H1 (cell line): ENCODE results near the gene GMEB2. TPM values are rescaled to one million over a fixed set of nuclear protein-coding genes. Genes with fewer than 3 reads are reported as not detected.
"Not testable (repeated sequence)": the region's sequence is repeated elsewhere in the genome, so short reads cannot be mapped to it uniquely, and the experiment has no call there.

Experiments used
- CTCF ChIA-PET: fragments of 300-600 bp; sonication (Branson Sonifier 250); formaldehyde crosslinking; loops from one replicate; lab custom pipeline; 2021; ENCODE audit not compliant: partially characterized antibody; lab: Charles Lee
- POLR2A ChIA-PET: fragments of 300-600 bp; sonication (Branson Sonifier 250); formaldehyde crosslinking; loops from one replicate; lab custom pipeline; 2021; ENCODE audit warnings: inconsistent platforms; ENCODE audit not compliant: partially characterized antibody; lab: Charles Lee
- DNase-seq, 2 experiments: peaks; one replicate each; pipeline versions ENCODE4 v3.0.0 to v3.0.0-alpha.2; 2010 to 2022; ENCODE audit warnings: low spot score in 2 of 2, low read depth in 1 of 2, mixed read lengths in 1 of 2
- FAIRE-seq: peaks from 2 replicates; lab custom pipeline; 2011; peaks lifted over from hg19 to GRCh38; lab: Jason Lieb, UNC
- H2AFZ ChIP-seq: 2 replicates; pipeline ENCODE4 v1.8.1; 2012; ENCODE audit warnings: low read length, inconsistent platforms
- H2AK5ac ChIP-seq: 2 replicates; pipeline ENCODE4 v1.6.1; 2013; ENCODE audit warnings: low read depth, low read length
- H2BK120ac ChIP-seq: replicated peaks from 2 replicates; pipeline ENCODE3; 2013; ENCODE audit warnings: low read depth, low read length, inconsistent platforms
- H2BK12ac ChIP-seq: 2 replicates; pipeline ENCODE4 v1.6.1; 2013; ENCODE audit warnings: low read depth, low read length
- H2BK15ac ChIP-seq: 2 replicates; pipeline ENCODE4 v1.6.1; 2013; ENCODE audit warnings: low read length
- H2BK20ac ChIP-seq: 2 replicates; pipeline ENCODE4 v1.6.1; 2013; ENCODE audit warnings: low read length
- H2BK5ac ChIP-seq: 2 replicates; pipeline ENCODE4 v1.6.1; 2013; ENCODE audit warnings: low read depth, low read length
- H3K14ac ChIP-seq: 2 replicates; pipeline ENCODE4 v1.6.1; 2013; ENCODE audit warnings: inconsistent platforms; ENCODE audit not compliant: insufficient read length
- H3K18ac ChIP-seq: 2 replicates; pipeline ENCODE4 v1.6.1; 2013; ENCODE audit warnings: low read length; ENCODE audit errors: extremely low read depth
- H3K23ac ChIP-seq: 2 replicates; pipeline ENCODE4 v1.6.1; 2013; ENCODE audit warnings: inconsistent platforms; ENCODE audit not compliant: insufficient read length
- H3K23me2 ChIP-seq: 2 replicates; pipeline ENCODE4 v1.6.1; 2013; ENCODE audit warnings: low read depth, low read length
- H3K27ac ChIP-seq: 2 replicates; pipeline ENCODE4 v1.6.1; 2011; ENCODE audit warnings: low read depth, low read length, inconsistent platforms
- H3K27me3 ChIP-seq, 4 experiments: replicated peaks in 1 of 4; 1 replicate in 1 of 4; 2 replicates in 3 of 4; pipeline versions ENCODE4 v1.6.1 to v1.8.1; 2011 to 2013; ENCODE audit warnings: low read length in 3 of 4, mild to moderate bottlenecking in 3 of 4, inconsistent platforms in 2 of 4, mixed read lengths in 2 of 4, moderate library complexity in 1 of 4; ENCODE audit not compliant: control insufficient read depth in 3 of 4, insufficient read depth in 3 of 4; ENCODE audit errors: extremely low read depth in 1 of 4
- H3K36me3 ChIP-seq, 4 experiments: 2 replicates each; pipeline versions ENCODE4 v1.6.1 to v1.8.1; 2011 to 2013; ENCODE audit warnings: mild to moderate bottlenecking in 4 of 4, low read length in 3 of 4, moderate library complexity in 2 of 4, control low read depth in 1 of 4, inconsistent platforms in 1 of 4; ENCODE audit not compliant: insufficient read depth in 4 of 4, control insufficient read depth in 2 of 4
- H3K4ac ChIP-seq: replicated peaks from 2 replicates; pipeline ENCODE3; 2013; ENCODE audit warnings: low read length, low read depth, mixed read lengths, inconsistent platforms; ENCODE audit not compliant: insufficient read length
- H3K4me1 ChIP-seq, 4 experiments: replicated peaks in 1 of 4; 1 replicate in 1 of 4; 2 replicates in 3 of 4; pipeline versions ENCODE4 v1.6.1 to v1.8.1; 2011 to 2013; ENCODE audit warnings: low read length in 3 of 4, inconsistent platforms in 2 of 4, mixed read lengths in 1 of 4; ENCODE audit not compliant: insufficient read depth in 4 of 4, control insufficient read depth in 3 of 4
- H3K4me2 ChIP-seq, 2 experiments: 2 replicates each; pipeline versions ENCODE4 v1.6.1 to v1.8.1; 2011 to 2013; ENCODE audit warnings: low read depth in 2 of 2, low read length in 2 of 2, control low read depth in 1 of 2, inconsistent platforms in 1 of 2, mild to moderate bottlenecking in 1 of 2; ENCODE audit not compliant: insufficient read depth in 1 of 2
- H3K4me3 ChIP-seq, 4 experiments: fragments of 200-600, 300-600 bp in 1 of 4; sonication (generic), shearing (Covaris generic), sonication (Bioruptor Twin) in 1 of 4; 2 replicates each; pipeline versions ENCODE4 v1.5.1 to v1.8.1; 2011 to 2016; ENCODE audit warnings: low read length in 4 of 4, low read depth in 3 of 4, control low read depth in 2 of 4, inconsistent platforms in 2 of 4, mild to moderate bottlenecking in 2 of 4, mixed read lengths in 1 of 4, moderate library complexity in 1 of 4; ENCODE audit not compliant: insufficient read depth in 2 of 4; ENCODE audit errors: extremely low read depth in 1 of 4
- H3K56ac ChIP-seq: replicated peaks from 2 replicates; pipeline ENCODE3; 2013; ENCODE audit warnings: low read depth, mild to moderate bottlenecking, mixed read lengths, low read length, inconsistent platforms; ENCODE audit not compliant: insufficient read length
- H3K79me1 ChIP-seq: 2 replicates; pipeline ENCODE4 v1.6.1; 2013; ENCODE audit warnings: low read depth, low read length, control low read depth
- H3K79me2 ChIP-seq, 2 experiments: 2 replicates each; pipeline versions ENCODE4 v1.6.1 to v1.8.1; 2012 to 2013; ENCODE audit warnings: low read length in 2 of 2, mild to moderate bottlenecking in 2 of 2, inconsistent platforms in 1 of 2; ENCODE audit not compliant: insufficient read depth in 2 of 2, control insufficient read depth in 1 of 2
- H3K9ac ChIP-seq, 4 experiments: replicated peaks in 1 of 4; 1 replicate in 1 of 4; 2 replicates in 3 of 4; pipeline versions ENCODE4 v1.6.1 to v1.8.1; 2011 to 2013; ENCODE audit warnings: low read depth in 3 of 4, low read length in 3 of 4, control low read depth in 2 of 4, mild to moderate bottlenecking in 2 of 4, moderate library complexity in 2 of 4, inconsistent platforms in 1 of 4; ENCODE audit errors: extremely low read depth in 1 of 4
- H3K9me3 ChIP-seq, 2 experiments: 2 replicates each; pipeline versions ENCODE4 v1.6.1 to v1.8.1; 2012 to 2013; ENCODE audit warnings: mild to moderate bottlenecking in 2 of 2, moderate library complexity in 2 of 2, control low read depth in 1 of 2, inconsistent platforms in 1 of 2, low read depth in 1 of 2, low read length in 1 of 2, mixed read lengths in 1 of 2; ENCODE audit not compliant: insufficient read depth in 2 of 2
- H4K20me1 ChIP-seq, 2 experiments: replicated peaks in 1 of 2; 2 replicates each; pipeline versions ENCODE3 to v1.8.1; 2011 to 2013; ENCODE audit warnings: inconsistent platforms in 2 of 2, low read length in 2 of 2, mild to moderate bottlenecking in 1 of 2; ENCODE audit not compliant: insufficient read depth in 2 of 2, control insufficient read depth in 1 of 2
- H4K5ac ChIP-seq: 2 replicates; pipeline ENCODE4 v1.6.1; 2013; ENCODE audit warnings: low read length, low read depth, mixed read lengths, inconsistent platforms; ENCODE audit not compliant: insufficient read length
- H4K8ac ChIP-seq: 2 replicates; pipeline ENCODE4 v1.8.0; 2013; ENCODE audit warnings: mild to moderate bottlenecking, moderate library complexity, low read length, inconsistent platforms; ENCODE audit not compliant: insufficient read depth; ENCODE audit errors: extremely low read depth
- H4K91ac ChIP-seq: replicated peaks from 2 replicates; pipeline ENCODE3; 2013; ENCODE audit warnings: low read length, mixed read lengths, inconsistent platforms; ENCODE audit not compliant: insufficient read length
- CTCF ChIP-seq, 3 experiments: IDR thresholded peaks; 1 replicate in 2 of 3; 2 replicates in 1 of 3; pipeline versions ENCODE4 v1.5.1 to v1.6.1; 2011; ENCODE audit warnings: low read length in 3 of 3, mild to moderate bottlenecking in 3 of 3, inconsistent platforms in 2 of 3, low read depth in 1 of 3, moderate library complexity in 1 of 3; ENCODE audit not compliant: insufficient read depth in 1 of 3; ENCODE audit errors: control extremely low read depth in 1 of 3
- RAD21 ChIP-seq, 2 experiments: IDR thresholded peaks in 1 of 2; conservative IDR thresholded peaks in 1 of 2; 2 replicates each; pipeline ENCODE4 v1.6.1; 2011; ENCODE audit warnings: low read depth in 2 of 2, low read length in 2 of 2, improper control_type of control experiment in 1 of 2, inconsistent platforms in 1 of 2, mild to moderate bottlenecking in 1 of 2, moderate library complexity in 1 of 2
- WGBS, 2 experiments: shearing (Covaris generic) in 1 of 2; methylation state at CpG; one replicate each; pipeline versions ENCODE4 v1.1.6 to v1.1.7; 2013 to 2015; ENCODE audit warnings: low lambda C conversion rate in 2 of 2, mixed read lengths in 2 of 2, inconsistent platforms in 1 of 2, low coverage in 1 of 2, missing lambda C conversion rate in 1 of 2; ENCODE audit not compliant: insufficient replicate concordance in 2 of 2, insufficient coverage in 1 of 2, insufficient read length in 1 of 2; ENCODE audit errors: extremely low coverage in 1 of 2, missing lambda C conversion rate in 1 of 2; 5-methylcytosine and 5-hydroxymethylcytosine counted together
- polyA plus RNA-seq, 7 experiments: library from polyadenylated mRNA; depleted of rRNA in 3 of 7; stranded (reverse) in 5 of 7; unstranded in 2 of 7; fragments of >200 nt in 5 of 7; fragments of 200-250 nt in 2 of 7; gene quantifications; 1 replicate in 5 of 7; 2 replicates in 1 of 7; 4 replicates in 1 of 7; pipeline versions ENCODE4 v1.2.1 to v1.2.3, GENCODE V29; 2011 to 2013; ENCODE audit warnings: missing spikeins in 2 of 7, mixed read lengths in 2 of 7
- total RNA-seq: library from RNA; stranded (reverse); fragmentation: NEBNext Ultra II Directional; extraction: Animal tissue kit (Norgen Biotek cat#: 25700); gene quantifications from 2 replicates; pipeline ENCODE4 v1.2.1, GENCODE V29; 2021

Gene GMEB2
- total and polyA plus RNA-seq, 2 of the 8 experiments (the other 6 are each of a cell fraction or from before 2014, with no cell fraction given): 12.9 to 14.2 TPM

DNA sequence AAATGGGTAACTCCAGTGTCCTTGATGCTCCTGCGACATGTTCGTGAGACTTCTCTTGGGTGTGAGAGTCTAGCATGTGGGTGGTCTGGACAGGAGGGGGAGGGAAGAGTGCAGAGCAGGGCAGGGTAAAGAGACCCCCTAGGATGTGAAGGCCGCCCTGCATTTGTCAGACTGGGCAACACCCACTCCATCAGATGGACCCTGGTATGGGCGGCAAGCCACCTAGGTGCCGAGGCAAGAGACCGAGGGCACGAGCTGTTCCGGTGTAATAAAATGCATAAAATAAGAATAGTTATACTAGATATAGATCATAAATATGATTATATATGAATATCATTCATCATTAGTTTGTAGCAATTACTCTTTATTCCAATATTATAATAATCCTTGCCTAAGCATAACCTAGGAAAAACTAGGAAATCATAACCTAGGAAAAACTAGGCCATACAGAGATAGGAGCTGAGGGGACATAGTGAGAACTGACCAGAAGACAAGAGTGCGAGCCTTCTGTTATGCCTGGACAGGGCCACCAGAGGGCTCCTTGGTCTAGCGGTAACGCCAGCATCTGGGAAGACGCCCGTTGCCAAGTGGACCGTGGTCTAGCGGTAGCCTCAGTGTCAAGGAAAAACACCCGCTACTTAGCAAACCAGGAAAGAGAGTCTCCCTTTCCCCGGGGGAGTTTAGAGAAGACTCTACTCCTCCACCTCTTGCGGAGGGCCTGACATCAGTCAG, 12.9 kb downstream of the GMEB2 start:
- not testable (repeated sequence) for H3K9ac ChIP-seq, FAIRE-seq, H3K79me1 ChIP-seq, H3K27me3 ChIP-seq, H2AFZ ChIP-seq, H2BK12ac ChIP-seq, H2BK15ac ChIP-seq, H3K4me3 ChIP-seq, H3K9me3 ChIP-seq, H3K56ac ChIP-seq, H2BK5ac ChIP-seq, H4K91ac ChIP-seq, H3K23ac ChIP-seq, H4K8ac ChIP-seq, H4K5ac ChIP-seq, H2BK20ac ChIP-seq, H3K4me2 ChIP-seq, H2AK5ac ChIP-seq, H3K27ac ChIP-seq, H3K18ac ChIP-seq
- POLR2A ChIA-PET: interaction anchor here (1.2 to 1.6 kb wide), 2 partner anchors 13 to 121 kb away, joined by 3 to 4 read pairs; partner anchors contain the start of gene GMEB2
- H3K36me3 ChIP-seq: peaks cover 5 to 20% (median 14%) of the 10 kb centered on the region in 4 experiments; a peak in 5 of 8 replicates
- 85% methylated on average over 17 of the region's 18 CpGs; no CpG with 5 or more reads in 1 of the 2 experiments for WGBS, 2 experiments
- CTCF ChIA-PET: interaction anchor here (0.8 to 2.9 kb wide), 11 partner anchors 9 to 76 kb away, joined by 3 to 11 read pairs (median 3); partner anchors contain the start of gene PTK6
- peak; percentile 12 to 37 (median 24); a peak in 3 of 4 replicates for TF ChIP-seq CTCF (IDR thresholded peaks at IDR 0.05; ENCODE audit: control extremely low read depth in 1 of 3, insufficient read depth in 1 of 3, low read depth in 1 of 3, low read length in 3 of 3)
- peak; percentile 47 to 51 for TF ChIP-seq RAD21 (IDR thresholded peaks at IDR 0.05 in 1 of 2, conservative IDR thresholded peaks at IDR 0.05 in 1 of 2; ENCODE audit: low read depth in 2 of 2, low read length in 2 of 2)
- TF ChIP-seq, all 59 proteins: peak for 2; not testable (repeated sequence) for 57
- not testable (repeated sequence) for H3K23me2 ChIP-seq, H3K4ac ChIP-seq, H2BK120ac ChIP-seq, H3K4me1 ChIP-seq, H3K14ac ChIP-seq, H4K20me1 ChIP-seq
- peaks cover 0 to 18% of the 10 kb centered on the region in 2 experiments; a peak in 1 of 4 replicates for H3K79me2 ChIP-seq
- DNase-seq: peak in 1 of 2 experiments; percentile 59
